Astrocyte (in vitro differentiated cells and primary cell): ENCODE data around the gene CAMK1D. TPM values are rescaled to one million over a fixed set of nuclear protein-coding genes. Genes with fewer than 3 reads are reported as not detected.

Experiments used
- DNase-seq: peaks from one replicate; pipeline ENCODE4 v3.0.0-alpha.2; 2010; ENCODE audit warnings: low read depth
- FAIRE-seq: peaks from 2 replicates; lab custom pipeline; 2011; peaks lifted over from hg19 to GRCh38; lab: Jason Lieb, UNC
- H2AFZ ChIP-seq: 2 replicates; pipeline ENCODE4 v1.6.0; 2012; ENCODE audit warnings: low read depth, low read length, inconsistent platforms
- H3K27ac ChIP-seq: 2 replicates; pipeline ENCODE4 v1.5.1; 2011; ENCODE audit warnings: low read depth, low read length, inconsistent platforms
- H3K27me3 ChIP-seq: 2 replicates; pipeline ENCODE4 v1.6.0; 2011; ENCODE audit warnings: low read length, inconsistent platforms; ENCODE audit not compliant: insufficient read depth
- H3K36me3 ChIP-seq: 2 replicates; pipeline ENCODE4 v1.5.1; 2011; ENCODE audit warnings: low read length, inconsistent platforms; ENCODE audit not compliant: insufficient read depth
- H3K4me1 ChIP-seq: 2 replicates; pipeline ENCODE4 v1.5.1; 2011; ENCODE audit warnings: low read length, inconsistent platforms; ENCODE audit not compliant: insufficient read depth
- H3K4me2 ChIP-seq: 2 replicates; pipeline ENCODE4 v1.6.0; 2012; ENCODE audit warnings: low read length, inconsistent platforms
- H3K4me3 ChIP-seq: 2 replicates; pipeline ENCODE4 v1.5.1; 2011; ENCODE audit warnings: low read depth, mild to moderate bottlenecking, low read length, inconsistent platforms; ENCODE audit not compliant: insufficient read depth
- H3K79me2 ChIP-seq: 2 replicates; pipeline ENCODE4 v1.6.0; 2012; ENCODE audit warnings: mild to moderate bottlenecking, low read length, inconsistent platforms; ENCODE audit not compliant: insufficient read depth
- H3K9ac ChIP-seq: 2 replicates; pipeline ENCODE4 v1.6.0; 2012; ENCODE audit warnings: mild to moderate bottlenecking, low read length, inconsistent platforms
- H3K9me3 ChIP-seq: 2 replicates; pipeline ENCODE4 v1.5.1; 2012; ENCODE audit warnings: low read depth, mild to moderate bottlenecking, low read length, inconsistent platforms; ENCODE audit not compliant: insufficient read depth
- H4K20me1 ChIP-seq: 2 replicates; pipeline ENCODE4 v1.6.0; 2012; ENCODE audit warnings: low read length, inconsistent platforms; ENCODE audit not compliant: insufficient read depth
- H3K27ac Mint-ChIP-seq: one replicate; pipeline ENCODE4 v1.8.0; 2021; ENCODE audit warnings: mild to moderate bottlenecking, mixed read lengths; ENCODE audit not compliant: unreplicated experiment
- H3K27me3 Mint-ChIP-seq: one replicate; pipeline ENCODE4 v1.8.0; 2021; ENCODE audit warnings: low read depth, mixed read lengths; ENCODE audit not compliant: unreplicated experiment
- H3K36me3 Mint-ChIP-seq: one replicate; pipeline ENCODE4 v1.8.0; 2021; ENCODE audit warnings: low read depth, mixed read lengths; ENCODE audit not compliant: unreplicated experiment
- H3K4me1 Mint-ChIP-seq: one replicate; pipeline ENCODE4 v1.8.0; 2021; ENCODE audit warnings: low read depth, mixed read lengths; ENCODE audit not compliant: unreplicated experiment
- H3K4me3 Mint-ChIP-seq: one replicate; pipeline ENCODE4 v1.8.0; 2021; ENCODE audit warnings: mild to moderate bottlenecking, moderate library complexity, mixed read lengths; ENCODE audit not compliant: unreplicated experiment
- H3K9me3 Mint-ChIP-seq: one replicate; pipeline ENCODE4 v1.8.0; 2021; ENCODE audit warnings: mild to moderate bottlenecking, mixed read lengths; ENCODE audit not compliant: unreplicated experiment
- CTCF ChIP-seq: IDR thresholded peaks from 2 replicates; pipeline ENCODE4 v1.5.1; 2011; ENCODE audit warnings: low read depth, mild to moderate bottlenecking, inconsistent platforms, low read length, moderate library complexity; ENCODE audit not compliant: insufficient read depth
- EZH2 ChIP-seq: IDR thresholded peaks from 2 replicates; pipeline ENCODE4 v1.6.1; 2012; ENCODE audit warnings: mild to moderate bottlenecking, low read length, inconsistent platforms; ENCODE audit not compliant: insufficient read depth
- total RNA-seq: library from RNA; stranded (reverse); gene quantifications from 2 replicates; pipeline ENCODE4 v1.2.1, GENCODE V29; 2021

CAMK1D gene
- total RNA-seq, 1 donor from 2014 or later = 23.6 TPM

- no peak for FAIRE-seq
- H3K4me1 Mint-ChIP-seq = peaks cover 2% of the 10 kb centered on the region
- Histone ChIP-seq H3K27me3 (peaks cover 2% of the 10 kb centered on the region), H4K20me1 (peaks cover 71% of the 10 kb centered on the region), H3K4me1 (no peaks in the 10 kb centered on the region), H3K27ac (no peak overlapping the region), H3K9me3 (no peaks in the 10 kb centered on the region), H3K36me3 (no peaks in the 10 kb centered on the region), H3K79me2 (peaks cover 28% of the 10 kb centered on the region), H3K9ac (no peak overlapping the region), H2AFZ (no peak overlapping the region), H3K4me2 (no peak overlapping the region), H3K4me3 (no peak overlapping the region)
- peaks cover 23% of the 10 kb centered on the region for H3K27me3 Mint-ChIP-seq
- H3K4me3 Mint-ChIP-seq = no peak overlapping the region
- TF ChIP-seq EZH2 (no peak), CTCF (no peak)
- DNase-seq = no peak
- H3K27ac Mint-ChIP-seq = no peak overlapping the region
- peaks cover 11% of the 10 kb centered on the region for H3K36me3 Mint-ChIP-seq
- H3K9me3 Mint-ChIP-seq = peaks cover 2% of the 10 kb centered on the region
Measured at GRCh38 chr10:12431151-12432101, 82.1 kb downstream of the CAMK1D start.

DNA sequence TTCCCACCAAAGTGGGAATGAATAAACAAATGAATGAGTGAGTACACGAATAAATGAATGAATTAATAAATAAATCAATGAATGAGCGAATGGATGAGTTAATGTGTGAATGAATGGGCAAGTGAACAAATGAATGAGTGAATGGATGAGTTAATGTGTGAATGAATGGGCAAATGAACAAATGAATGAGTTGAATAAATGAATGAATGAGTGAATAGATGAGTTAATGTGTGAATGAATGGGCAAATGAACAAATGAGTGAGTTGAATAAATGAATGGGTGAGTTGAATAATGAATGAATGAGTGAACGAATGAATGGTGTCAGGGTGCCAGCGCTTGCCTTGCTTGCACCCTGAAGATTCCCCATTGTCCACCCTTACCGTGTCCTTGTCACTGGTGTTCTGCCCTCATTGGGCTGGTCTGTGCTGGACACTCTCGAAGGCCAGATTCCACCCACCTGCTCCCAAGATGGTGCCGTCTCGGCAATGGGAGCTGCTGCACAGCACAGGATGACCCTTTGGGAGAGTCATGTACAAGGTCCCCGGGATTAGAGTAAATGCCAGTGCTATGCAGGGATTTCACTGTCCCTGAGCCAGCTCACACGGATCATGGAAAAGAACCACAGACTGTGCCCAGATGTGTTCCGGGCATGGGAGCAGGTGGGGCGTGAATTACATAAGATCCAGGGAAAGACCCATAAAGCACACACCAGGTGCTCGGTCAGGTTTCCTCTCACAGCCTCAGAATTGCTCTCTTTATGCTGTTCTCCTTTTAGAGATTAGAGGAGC is 83.2 kb downstream of the CAMK1D start:
- Mint-ChIP-seq H3K9me3 (peaks cover 2% of the 10 kb centered on the region), H3K4me3 (no peak overlapping the region), H3K4me1 (peaks cover 2% of the 10 kb centered on the region), H3K27ac (no peak overlapping the region), H3K27me3 (peaks cover 24% of the 10 kb centered on the region), H3K36me3 (peaks cover 14% of the 10 kb centered on the region)
- Histone ChIP-seq H3K27me3 (peaks cover 2% of the 10 kb centered on the region), H3K4me1 (no peaks in the 10 kb centered on the region), H3K9ac (no peak overlapping the region), H3K27ac (no peak overlapping the region), H4K20me1 (peaks cover 80% of the 10 kb centered on the region), H3K4me2 (no peak overlapping the region), H3K9me3 (no peaks in the 10 kb centered on the region), H3K36me3 (no peaks in the 10 kb centered on the region), H3K79me2 (peaks cover 27% of the 10 kb centered on the region), H2AFZ (no peak overlapping the region), H3K4me3 (no peak overlapping the region)
- DNase-seq (no peak), FAIRE-seq (no peak)
- TF ChIP-seq EZH2 = no peak
- TF ChIP-seq CTCF = no peak
